DMS153 treated with DMSO at 0.1 percent for 48 hours (cell line): Measurements from ENCODE around the gene CBX8.
"Not testable (repeated sequence)": the region's sequence is repeated elsewhere in the genome, so short reads cannot be mapped to it uniquely, and the experiment has no call there.

Source experiments
- DNase-seq: peaks from one replicate; lab custom pipeline; 2025; ENCODE audit not compliant: unreplicated experiment; lab: John Stamatoyannopoulos, UW

CBX8 gene

GRCh38 chr17:79781736-79782575 is 14.9 kb downstream of the CBX8 start:
- no peak for DNase-seq

GRCh38 chr17:79781012-79781650 is 15.7 kb downstream of the CBX8 start:
- DNase-seq: no peak

- no peak for DNase-seq
Observed at GRCh38 chr17:79779661-79780365, 17.1 kb downstream of the CBX8 start.

DNA sequence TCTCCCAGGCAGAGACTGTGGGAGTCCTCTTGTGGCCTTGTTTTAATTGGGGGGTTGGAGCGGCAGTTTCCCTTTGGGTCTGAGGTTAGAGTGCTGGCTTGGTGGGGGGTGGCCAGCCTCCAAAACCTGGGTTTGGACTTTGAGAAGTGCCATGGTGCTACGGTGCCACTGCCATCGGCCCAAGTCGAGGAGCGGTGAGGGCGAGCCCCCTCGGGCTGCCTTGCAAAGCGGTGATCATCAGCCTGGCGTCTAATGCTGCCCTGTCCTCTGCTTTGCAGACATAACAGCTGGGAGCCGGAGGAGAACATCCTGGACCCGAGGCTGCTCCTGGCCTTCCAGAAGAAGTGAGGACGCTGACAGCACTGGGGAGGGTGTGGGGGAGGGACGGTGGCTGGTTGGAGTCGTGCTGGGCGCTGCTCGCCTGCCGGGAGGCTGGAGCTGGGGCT is 17.8 kb downstream of the CBX8 start:
- no peak for DNase-seq

DNA sequence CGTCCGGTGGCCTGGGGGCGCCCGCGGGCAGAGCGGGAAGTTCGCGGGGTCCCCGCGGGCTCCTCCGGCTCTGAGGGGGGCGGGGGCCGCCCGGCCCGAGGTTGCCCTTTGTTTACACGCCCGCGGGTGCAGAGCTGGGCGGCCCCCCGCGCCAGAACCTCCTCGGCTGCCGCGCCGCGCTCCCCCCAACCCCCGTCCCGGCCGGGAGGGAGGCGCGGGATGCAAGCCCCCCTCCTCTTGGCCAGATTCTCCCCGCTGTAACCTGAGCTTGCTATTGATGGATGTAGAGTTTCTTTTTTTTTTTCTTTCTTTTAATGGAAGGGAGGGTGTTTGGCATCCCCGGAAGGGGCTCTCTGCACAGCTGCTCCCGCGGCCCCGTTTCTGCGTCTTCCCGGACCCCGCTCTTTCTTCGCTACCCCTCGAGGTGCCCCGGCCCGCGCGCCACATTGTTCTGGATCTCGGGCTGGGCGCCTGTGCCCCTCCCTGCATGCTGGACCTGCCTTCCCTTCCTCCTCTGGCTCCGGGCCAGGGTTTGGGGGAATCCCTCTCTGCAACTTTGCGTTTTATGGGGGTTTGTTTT is 18.3 kb downstream of the CBX8 start:
- no peak for DNase-seq

DNA sequence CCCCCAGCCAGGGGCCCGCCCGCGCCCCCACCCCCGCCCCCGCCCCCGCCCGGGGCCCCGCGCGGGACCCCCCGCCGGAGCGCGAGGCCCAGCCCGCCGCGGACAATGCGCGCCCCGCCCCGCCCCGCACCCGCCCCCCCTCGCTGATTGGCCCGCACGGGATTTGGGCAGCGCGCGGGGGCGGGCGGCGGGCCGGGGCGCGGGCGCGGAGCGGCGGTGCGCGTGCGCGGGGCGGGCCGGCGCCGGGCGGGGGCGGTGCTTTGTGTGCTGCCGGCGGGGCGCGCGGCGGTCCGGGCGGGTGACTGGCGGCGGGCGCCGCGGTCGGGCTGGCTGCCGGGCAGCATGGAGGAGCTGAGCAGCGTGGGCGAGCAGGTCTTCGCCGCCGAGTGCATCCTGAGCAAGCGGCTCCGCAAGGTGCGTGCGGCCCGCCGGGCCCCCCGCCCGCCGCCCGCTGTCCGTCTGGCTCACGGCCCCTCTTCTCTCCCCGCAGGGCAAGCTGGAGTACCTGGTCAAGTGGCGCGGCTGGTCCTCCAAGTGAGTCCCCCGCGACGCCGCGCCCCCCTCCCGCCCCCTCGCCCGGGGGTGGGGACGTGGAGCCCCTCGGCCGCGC is 18.9 kb downstream of the CBX8 start, which contains the start of gene CBX2:
TSS of gene CBX2 (plus strand) at position 255 of the 610 bp plus-strand sequence. CDS start at position 343, 88 bp downstream.
- peak; percentile 40 for DNase-seq

DNA sequence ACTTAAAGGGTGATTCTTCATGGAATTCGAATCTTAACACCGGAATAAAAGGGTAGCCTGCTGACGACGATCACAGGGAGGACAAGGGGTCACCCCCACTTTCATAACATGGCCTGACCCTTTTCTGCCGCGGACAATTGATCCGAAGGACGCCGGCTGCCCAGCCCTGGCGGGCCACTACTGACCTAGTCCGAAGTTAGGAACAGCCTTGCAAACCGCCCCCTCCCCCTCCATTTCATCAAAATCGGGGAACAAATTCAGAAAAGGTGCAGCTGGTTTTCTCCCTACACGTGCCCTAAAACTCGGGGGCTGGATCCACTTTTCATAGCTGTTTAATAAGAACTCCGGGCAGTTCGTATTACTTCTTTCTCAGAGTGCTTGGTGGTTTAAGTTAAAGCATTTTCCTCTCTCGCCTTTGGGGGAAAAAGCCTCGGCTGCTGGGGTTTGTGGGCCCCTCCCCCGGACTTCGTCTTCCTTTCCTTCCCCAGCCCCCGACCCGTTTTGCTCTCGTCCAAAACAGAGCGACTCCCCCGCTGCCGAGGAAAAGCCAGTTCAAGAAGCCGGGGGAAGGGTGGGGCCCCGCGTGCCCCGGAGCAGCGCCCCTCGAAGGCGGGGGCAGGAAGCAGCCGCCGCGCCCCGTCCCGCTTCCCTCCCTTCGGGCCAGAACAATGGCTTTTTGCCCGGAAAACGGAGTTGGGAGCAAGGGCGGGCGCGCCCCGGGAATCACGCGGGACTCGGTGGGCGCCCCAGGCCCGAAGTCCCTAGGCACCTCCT is 19.6 kb downstream of the CBX8 start:
- DNase-seq: no peak

DNA sequence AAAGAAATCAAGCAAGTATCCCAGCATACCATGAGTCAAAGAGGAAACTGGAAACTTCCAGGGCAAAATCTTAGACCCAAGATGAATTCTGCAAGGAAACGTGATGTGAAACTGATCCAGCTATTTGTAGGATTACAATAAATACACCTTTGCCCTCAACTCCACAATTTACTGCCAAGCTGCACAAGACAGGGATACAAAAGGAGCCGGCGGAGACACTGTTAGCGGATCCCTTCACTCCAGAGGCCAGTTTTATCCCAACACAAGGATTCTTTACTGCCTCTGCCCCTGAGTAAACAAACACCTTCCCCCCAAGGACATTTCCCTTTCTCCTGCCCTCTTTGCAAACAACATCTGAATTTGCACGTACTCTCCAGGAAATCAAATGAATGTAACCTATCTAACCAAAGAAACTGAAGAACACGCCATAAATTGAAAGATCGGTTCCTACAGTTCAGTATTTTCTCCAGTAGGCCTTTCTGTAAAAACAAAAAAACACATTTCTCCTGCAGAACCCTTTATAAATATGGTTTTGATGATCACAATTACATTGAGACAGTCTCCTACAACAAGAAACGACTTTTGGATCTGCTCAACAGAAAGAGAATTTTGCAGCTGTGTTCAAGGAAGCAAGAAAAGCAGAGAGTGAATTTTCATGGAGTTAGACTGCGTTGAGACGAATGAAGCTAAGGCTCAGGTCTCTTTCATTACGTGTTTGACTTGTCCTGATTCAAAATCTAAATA is 20.3 kb downstream of the CBX8 start:
- no peak for DNase-seq

- no peak for DNase-seq
Observed at GRCh38 chr17:79775632-79776031, 21.2 kb downstream of the CBX8 start.

DNA sequence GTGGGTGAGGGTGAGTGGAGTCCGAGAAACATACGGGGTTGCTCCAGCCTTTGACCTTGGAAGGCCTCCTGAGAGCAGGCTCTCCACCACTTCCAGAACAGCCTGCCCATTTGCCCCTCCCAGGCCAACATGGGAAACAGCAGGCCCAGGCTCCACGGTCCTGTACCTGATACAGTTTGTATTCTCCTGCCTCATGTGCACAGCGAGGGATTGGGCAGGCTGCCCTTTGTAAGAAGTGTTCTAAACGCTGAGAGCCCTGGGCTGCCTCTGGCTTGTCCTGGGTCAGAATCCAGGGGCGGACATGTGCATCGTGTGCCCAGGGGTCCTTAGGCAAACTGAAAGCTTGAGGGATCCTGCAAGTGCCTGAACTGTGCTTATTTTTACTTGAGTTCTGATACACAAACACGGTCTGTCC is 22.3 kb downstream of the CBX8 start:
- no peak for DNase-seq

GRCh38 chr17:79772726-79773125 is 24.2 kb downstream of the CBX8 start:
- DNase-seq: not testable (repeated sequence)

GRCh38 chr17:79771276-79771675 is 25.6 kb downstream of the CBX8 start:
- DNase-seq: no peak

GRCh38 chr17:79769570-79770506 is 27.0 kb downstream of the CBX8 start:
- DNase-seq: no peak

GRCh38 chr17:79765708-79766107 is 31.2 kb downstream of the CBX8 start:
- no peak for DNase-seq

GRCh38 chr17:79761894-79762589 is 34.8 kb downstream of the CBX8 start:
- no peak for DNase-seq

- DNase-seq: no peak
Observed at GRCh38 chr17:79760197-79760906, 36.5 kb downstream of the CBX8 start.

DNA sequence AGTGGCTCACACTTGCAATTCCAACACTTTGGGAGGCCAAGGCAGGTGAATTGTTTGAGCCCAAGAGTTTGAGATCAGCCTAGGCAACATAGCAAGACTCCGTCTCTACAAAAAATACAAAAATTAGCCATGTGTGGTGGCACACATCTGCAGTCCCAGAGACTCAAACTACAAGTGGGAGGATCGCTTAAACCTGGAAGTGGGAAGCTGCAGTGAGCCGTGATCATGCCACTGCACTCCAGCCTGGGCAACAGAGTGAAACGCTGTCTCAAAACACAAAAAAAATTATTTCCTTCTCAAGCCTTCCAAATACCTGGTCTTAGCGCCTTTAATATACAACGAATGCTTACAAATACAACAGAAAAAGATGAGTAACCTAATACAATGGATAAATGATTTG is 38.6 kb downstream of the CBX8 start:
- DNase-seq: no peak
